Right ventricle myocardium superior (tissue), 1 donor: ENCODE results near the gene LRRC8E. TPM values are rescaled to one million over a fixed set of nuclear protein-coding genes. Genes with fewer than 3 reads are reported as not detected.
A peak's percentile ranks its signal among the peaks of the same experiment; 100 is the strongest.

Experiments
- ATAC-seq: fragments of 200-7000 bp; cut with Tn5 transposase; one replicate; pipeline ENCODE4 v1.9.1; 2020; ENCODE audit warnings: mild to moderate bottlenecking; ENCODE audit not compliant: poor library complexity
- DNase-seq: peaks from one replicate; pipeline ENCODE4 v3.0.0-alpha.2; 2020
- intact Hi-C: fragments of 100-400 bp; cut with DNase I; formaldehyde crosslinking; loops from one replicate; pipeline ENCODE4 v1.11.2; 2022
- total RNA-seq: library from RNA; stranded (reverse); fragmentation: NEBNext Ultra II Directional; extraction: Animal tissue kit (Norgen Biotek cat#: 25700); gene quantifications from one replicate; pipeline ENCODE4 v1.2.1, GENCODE V29; 2021
- donor health status: DM: no; HTN: yes; CAD: no; lungs with severe emphysema.

The LRRC8E gene
- total RNA-seq, 1 donor from 2014 or later: 1.6 TPM

DNA sequence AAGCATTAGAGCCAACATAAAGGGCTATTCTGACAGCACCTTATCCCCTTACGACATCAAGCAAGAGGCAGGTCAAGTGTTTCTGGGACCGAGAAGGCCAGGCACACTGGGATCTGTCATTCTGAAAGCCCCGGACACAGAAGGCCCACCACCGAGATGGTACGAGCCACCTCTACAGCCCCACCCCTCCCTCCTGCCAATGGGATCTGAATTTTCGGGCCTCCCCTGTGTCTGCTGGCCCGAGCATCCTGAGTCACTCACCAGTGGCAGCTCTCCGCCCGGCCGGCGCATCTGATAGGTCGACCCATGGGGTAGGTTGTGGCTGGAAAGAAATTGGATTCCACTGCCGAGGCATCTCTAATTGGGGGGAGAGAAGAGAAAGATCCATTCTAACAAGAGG is 52.5 kb downstream of the LRRC8E start:
- intact Hi-C loops: loop anchor here (5.0 to 10.0 kb wide), 3 partner anchors 61 to 311 kb away; no protein-coding TSS in a partner anchor
- no peak for DNase-seq

DNA sequence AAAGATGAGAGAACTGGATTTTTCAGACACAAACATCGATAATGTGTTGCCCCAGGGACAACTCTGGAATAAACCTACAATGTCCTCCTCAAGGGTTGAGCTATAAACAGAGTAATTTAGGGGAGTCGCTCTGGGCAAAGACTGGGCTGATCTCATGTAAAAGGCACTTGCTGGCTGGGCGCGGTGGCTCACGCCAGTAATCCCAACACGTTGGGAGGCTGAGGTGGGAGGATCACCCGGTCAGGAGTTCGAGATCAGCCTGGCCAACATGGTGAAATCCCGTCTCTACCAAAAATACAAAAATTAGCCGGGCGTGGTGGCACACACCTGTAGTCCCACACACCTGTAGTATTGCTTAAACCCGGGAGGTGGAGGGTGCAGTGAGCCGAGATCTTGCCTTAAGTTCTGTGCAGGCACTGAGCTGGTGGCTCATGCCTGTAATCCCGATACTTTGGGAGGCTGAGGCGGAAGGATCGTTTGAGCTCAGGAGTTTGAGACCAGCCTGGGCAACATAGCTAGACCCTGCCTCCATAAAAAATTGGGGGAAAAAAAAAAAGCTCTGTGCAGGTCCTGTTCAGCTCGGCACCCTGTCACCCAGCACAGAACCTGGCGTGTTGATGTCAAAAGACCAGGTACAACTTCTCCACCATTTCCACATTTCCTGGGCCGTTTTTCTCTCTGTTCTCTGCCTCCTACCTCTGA is 53.7 kb downstream of the LRRC8E start:
- intact Hi-C loops: loop anchor here (5.0 to 10.0 kb wide), 3 partner anchors 60 to 310 kb away; no protein-coding TSS in a partner anchor
- ATAC-seq: no peak
- DNase-seq: no peak

More for the DNA sequence above, 52.5 kb downstream of the LRRC8E start:
- no peak for ATAC-seq

DNA sequence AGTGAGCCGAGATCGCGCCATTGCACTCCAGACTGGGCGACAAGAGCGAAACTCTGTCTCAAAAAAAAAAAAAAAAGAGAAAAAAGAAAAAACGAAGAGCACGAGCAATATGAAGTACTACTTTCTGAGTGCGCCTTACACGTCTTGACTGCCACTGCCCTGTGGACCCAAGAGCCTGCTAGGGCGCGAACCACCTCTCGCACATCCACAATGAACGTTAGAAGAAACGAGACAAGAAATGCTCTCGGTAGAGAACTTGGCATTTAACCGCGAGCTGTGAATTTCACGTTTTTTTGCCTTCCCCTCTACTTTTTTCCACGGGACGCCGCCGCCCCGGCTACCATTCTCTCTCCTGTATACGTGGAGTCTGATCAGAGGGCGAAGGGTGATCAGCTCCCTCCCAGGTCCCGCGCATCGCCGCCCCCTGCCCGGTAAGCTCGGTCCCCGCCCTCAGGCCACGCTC is 54.7 kb downstream of the LRRC8E start:
- no peak for ATAC-seq
- intact Hi-C loops: loop anchor here (5.0 to 10.0 kb wide), 3 partner anchors 59 to 309 kb away; no protein-coding TSS in a partner anchor
- no peak for DNase-seq

DNA sequence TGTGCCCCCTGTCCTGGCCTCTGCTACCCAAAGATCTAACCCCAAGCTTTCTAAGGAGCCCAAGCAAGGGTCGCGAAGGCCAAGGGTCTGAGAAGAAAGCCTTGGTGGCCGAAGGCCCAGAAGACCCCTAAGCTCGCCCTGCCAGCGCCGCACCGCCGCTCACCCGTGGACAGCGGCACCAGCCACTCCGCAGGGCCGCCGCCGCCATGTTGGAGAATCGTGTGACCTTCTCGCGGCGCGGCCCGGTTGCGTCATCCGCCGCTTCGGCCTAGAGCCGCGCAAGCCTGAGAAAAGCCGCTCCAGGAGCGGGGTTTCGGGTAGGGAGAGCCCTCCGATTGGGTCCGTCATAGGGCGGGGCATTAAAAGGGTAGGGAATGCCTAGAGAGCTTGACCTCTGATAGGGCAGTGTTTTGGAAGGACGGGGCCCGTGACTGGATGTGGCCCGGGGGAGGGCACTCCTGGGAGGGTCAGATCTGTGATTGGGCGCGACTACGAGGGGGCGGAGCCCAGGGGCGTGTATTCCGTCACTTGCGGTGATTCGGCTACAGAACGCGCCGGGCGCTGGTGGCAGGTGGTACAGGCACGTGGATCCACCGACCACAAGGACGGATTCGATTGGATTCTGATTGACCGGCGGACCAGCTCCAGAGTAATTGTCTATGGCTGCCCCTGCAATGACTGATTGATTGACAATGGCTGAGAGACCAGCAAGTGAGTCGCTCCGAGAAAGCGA is 55.3 kb downstream of the LRRC8E start, which contains the start of gene TIMM44:
Gene TIMM44 (minus strand): TSS at position 223 of the 733 bp plus-strand sequence. CDS start 15 bp downstream, at position 208.
- intact Hi-C loops: loop anchor here (5.0 to 10.0 kb wide), 3 partner anchors 59 to 309 kb away; no protein-coding TSS in a partner anchor
- DNase-seq (peak; percentile 99), ATAC-seq (peak; percentile 98)

DNA sequence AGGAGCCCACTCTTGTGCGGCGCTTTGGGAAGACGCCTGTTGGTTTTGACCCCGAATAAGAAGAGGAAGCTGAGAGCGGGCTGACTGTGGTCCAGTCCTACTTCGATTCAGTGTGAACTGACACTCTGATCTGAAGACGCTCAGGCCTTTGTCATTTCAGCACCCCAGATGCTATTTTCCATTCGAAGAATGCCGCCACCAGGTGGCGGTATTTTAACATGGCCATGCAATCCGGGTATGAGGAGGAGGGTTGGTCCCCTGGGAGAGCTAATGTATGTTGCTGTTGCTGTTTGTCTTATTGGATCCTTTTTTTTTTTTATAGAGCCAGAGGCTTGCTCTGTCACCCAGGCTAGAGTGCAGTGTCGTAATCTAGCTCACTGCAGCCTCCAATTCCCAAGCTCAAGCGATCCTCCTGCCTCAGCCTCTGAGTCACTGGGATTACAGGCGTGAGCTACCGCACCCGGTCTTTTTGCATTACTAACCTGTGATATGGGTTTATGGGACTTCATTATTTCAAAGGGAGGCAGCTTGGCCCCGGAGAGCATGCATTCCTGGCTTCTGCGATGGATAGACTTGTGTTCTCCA is 56.0 kb downstream of the LRRC8E start:
- DNase-seq (peak; percentile 91), ATAC-seq (peak; percentile 78)
- intact Hi-C loops: loop anchor here (5.0 to 10.0 kb wide), 3 partner anchors 58 to 308 kb away; no protein-coding TSS in a partner anchor

DNA sequence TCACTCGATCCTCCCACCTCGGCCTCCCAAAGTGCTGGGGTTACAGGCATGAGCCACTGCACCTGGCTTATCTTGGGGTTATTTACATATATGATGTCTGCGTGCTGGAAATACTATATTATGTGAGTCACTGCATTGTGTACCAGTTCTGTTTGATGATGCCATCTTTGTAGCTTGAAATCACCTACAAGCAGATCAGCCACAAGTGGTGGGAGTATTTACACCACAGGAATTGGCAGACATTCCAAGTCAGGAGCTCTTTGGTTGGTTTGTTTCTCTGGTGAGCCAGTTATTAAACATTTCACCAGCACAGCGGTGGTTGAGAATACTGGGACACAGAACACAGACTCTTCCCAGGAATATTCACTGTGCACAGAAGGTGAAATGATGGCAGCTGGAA is 59.6 kb downstream of the LRRC8E start:
- ATAC-seq: no peak
- intact Hi-C loops: loop anchor here (10.0 kb wide), 1 partner anchor 207 kb away; no protein-coding TSS in a partner anchor
- no peak for DNase-seq

Other genes starting within 250 kb of the LRRC8E start
- gene RETN, start 219.5 kb upstream of the LRRC8E start, total RNA-seq: 0.48 TPM
- 0.67 TPM for gene MCEMP1, start 211.4 kb upstream of the LRRC8E start, total RNA-seq
- gene TRAPPC5, start 207.7 kb upstream of the LRRC8E start, total RNA-seq: 116 TPM
- gene FCER2, start 186.4 kb upstream of the LRRC8E start, total RNA-seq: 0.56 TPM
- gene CLEC4G, start 156.4 kb upstream of the LRRC8E start, total RNA-seq: 1.1 TPM
- gene CD209, start 141.0 kb upstream of the LRRC8E start, total RNA-seq: 11.4 TPM
- not detected for gene CLEC4M, start 125.3 kb upstream of the LRRC8E start, total RNA-seq
- gene EVI5L, start 58.3 kb upstream of the LRRC8E start, total RNA-seq: 19.4 TPM
- 0.08 TPM for gene PRR36, start 14.1 kb upstream of the LRRC8E start, total RNA-seq
- gene MAP2K7, start 15.4 kb downstream of the LRRC8E start, total RNA-seq: 27.5 TPM
- gene TGFBR3L, start 26.3 kb downstream of the LRRC8E start, total RNA-seq: 10.9 TPM
- gene SNAPC2, start 31.8 kb downstream of the LRRC8E start, total RNA-seq: 9.4 TPM
- 0.16 TPM for gene CTXN1, start 37.6 kb downstream of the LRRC8E start, total RNA-seq
- 116 TPM for gene TIMM44, start 55.2 kb downstream of the LRRC8E start, total RNA-seq
- gene ELAVL1, start 117.1 kb downstream of the LRRC8E start, total RNA-seq: 49.4 TPM
- not detected for gene CCL25, start 164.2 kb downstream of the LRRC8E start, total RNA-seq